Measurements from ENCODE around the gene TRAF3IP3.

Gene TRAF3IP3

DNA sequence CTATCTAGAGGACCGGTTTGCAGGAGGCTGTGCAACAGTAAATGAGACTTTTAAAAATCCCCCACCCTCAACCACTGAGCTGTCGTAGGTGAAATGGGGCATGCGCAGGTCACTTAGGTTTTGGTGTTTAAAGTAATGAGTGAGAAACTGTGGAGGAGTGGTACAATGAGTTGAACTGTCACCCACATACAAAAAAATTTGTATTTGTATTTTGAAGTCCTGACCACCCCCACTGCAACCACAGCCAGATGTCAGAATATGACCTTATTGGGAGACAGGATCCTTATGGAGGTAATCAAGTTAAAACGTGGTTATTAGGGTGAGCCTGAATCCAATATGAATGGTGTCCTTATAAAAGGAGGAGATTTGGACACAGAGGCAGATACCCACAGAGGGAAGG, 51.7 kb downstream of the TRAF3IP3 start:
- peak overlapping the region; percentile 12 for H3K27ac ChIP-seq (ENCODE audit: low read length, poor library complexity, severe bottlenecking)
- WGBS = 73% methylated on average over 2 of the region's 4 CpGs
- H3K23ac ChIP-seq (ENCODE audit: low read length in 2 of 2) = no peak overlapping the region
- no peak overlapping the region for H3K9ac ChIP-seq (ENCODE audit: low read length)
- no peaks in the 10 kb centered on the region for H3K36me3 ChIP-seq (ENCODE audit: control insufficient read depth in 1 of 2, insufficient read depth in 2 of 2, low read depth in 1 of 2, low read length in 2 of 2)
- peaks cover 0 to 12% of the 10 kb centered on the region in 2 experiments for H3K27me3 ChIP-seq (ENCODE audit: control insufficient read depth in 1 of 2, insufficient read depth in 1 of 2, low read length in 2 of 2)
- H3K4me2 ChIP-seq (ENCODE audit: low read length, poor library complexity, severe bottlenecking) = no peak overlapping the region
- peak overlapping the region in 1 of 2 experiments; percentile 57 for H2BK12ac ChIP-seq (ENCODE audit: low read length in 2 of 2)
- peaks cover 14% of the 10 kb centered on the region for H3K4me1 ChIP-seq (ENCODE audit: control insufficient read depth, insufficient read depth, low read depth, low read length)
- no peak overlapping the region for H4K8ac ChIP-seq (ENCODE audit: low read length)
- no peak overlapping the region for H2BK5ac ChIP-seq (ENCODE audit: low read depth, low read length, poor library complexity, severe bottlenecking)
- no peaks in the 10 kb centered on the region for H3K9me3 ChIP-seq (ENCODE audit: control insufficient read depth, low read length)
- no peak overlapping the region for H2BK120ac ChIP-seq (ENCODE audit: low read depth, low read length)
- no peak overlapping the region for H3K4me3 ChIP-seq (ENCODE audit: insufficient read depth in 1 of 2, low read depth in 1 of 2, low read length in 2 of 2)
- DNase-seq = no peak
- no peak overlapping the region for H2AFZ ChIP-seq (ENCODE audit: low read depth, low read length)
- H3K4ac ChIP-seq (ENCODE audit: low read depth in 1 of 2, low read length in 2 of 2) = no peak overlapping the region
- no peak overlapping the region for H3K18ac ChIP-seq (ENCODE audit: low read depth in 1 of 2, low read length in 2 of 2)
- H2AK5ac ChIP-seq (ENCODE audit: low read length, severe bottlenecking) = peak overlapping the region; percentile 55
- no peaks in the 10 kb centered on the region for H3K79me1 ChIP-seq (replicated peaks; ENCODE audit: low read length, poor library complexity, severe bottlenecking)
- no peak overlapping the region for H3K14ac ChIP-seq (ENCODE audit: low read length in 2 of 2)
- no peak overlapping the region for H2BK15ac ChIP-seq (ENCODE audit: low read depth, poor library complexity, severe bottlenecking)
- no peak overlapping the region for H4K91ac ChIP-seq (ENCODE audit: low read length)

DNA sequence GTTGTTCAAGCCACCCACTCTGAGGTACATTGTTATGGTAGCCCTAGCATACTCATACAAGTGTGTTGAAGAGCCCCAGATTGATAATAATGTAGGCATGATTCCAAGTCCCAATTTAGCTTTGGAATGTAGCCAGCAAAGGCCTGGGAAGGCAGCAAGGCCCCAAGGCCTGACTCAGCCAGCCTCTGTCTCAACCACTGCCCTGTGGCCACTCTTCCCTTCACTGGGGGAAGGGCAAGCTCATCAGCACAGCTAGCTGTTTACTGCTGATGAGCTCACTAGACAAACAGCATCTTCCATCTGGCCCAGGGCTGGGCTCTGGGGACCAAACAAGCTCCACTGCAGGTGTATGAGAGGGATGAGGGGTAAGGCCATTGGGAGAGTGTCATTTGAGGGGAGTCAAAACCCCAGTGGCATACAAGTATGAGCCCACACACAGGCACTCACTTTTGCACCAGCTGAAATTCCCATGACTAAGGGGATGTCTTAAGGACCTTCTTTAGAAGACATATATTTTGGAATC, 52.3 kb downstream of the TRAF3IP3 start:
- Histone ChIP-seq H2BK120ac (ENCODE audit: low read depth, low read length) (no peak overlapping the region), H3K14ac (ENCODE audit: low read length in 2 of 2) (no peak overlapping the region), H4K91ac (ENCODE audit: low read length) (no peak overlapping the region), H3K4me3 (ENCODE audit: insufficient read depth in 1 of 2, low read depth in 1 of 2, low read length in 2 of 2) (no peak overlapping the region), H2AFZ (ENCODE audit: low read depth, low read length) (no peak overlapping the region), H3K9me3 (ENCODE audit: control insufficient read depth, low read length) (no peaks in the 10 kb centered on the region), H3K4ac (ENCODE audit: low read depth in 1 of 2, low read length in 2 of 2) (no peak overlapping the region), H4K8ac (ENCODE audit: low read length) (no peak overlapping the region), H3K4me1 (ENCODE audit: control insufficient read depth, insufficient read depth, low read depth, low read length) (peaks cover 14% of the 10 kb centered on the region), H2BK5ac (ENCODE audit: low read depth, low read length, poor library complexity, severe bottlenecking) (no peak overlapping the region), H3K27ac (ENCODE audit: low read length, poor library complexity, severe bottlenecking) (no peak overlapping the region), H2BK12ac (ENCODE audit: low read length in 2 of 2) (no peak overlapping the region), H3K79me1 (replicated peaks; ENCODE audit: low read length, poor library complexity, severe bottlenecking) (no peaks in the 10 kb centered on the region), H3K4me2 (ENCODE audit: low read length, poor library complexity, severe bottlenecking) (no peak overlapping the region), H3K36me3 (ENCODE audit: control insufficient read depth in 1 of 2, insufficient read depth in 2 of 2, low read depth in 1 of 2, low read length in 2 of 2) (no peaks in the 10 kb centered on the region), H3K18ac (ENCODE audit: low read depth in 1 of 2, low read length in 2 of 2) (no peak overlapping the region), H3K9ac (ENCODE audit: low read length) (no peak overlapping the region), H2BK15ac (ENCODE audit: low read depth, poor library complexity, severe bottlenecking) (no peak overlapping the region), H3K27me3 (ENCODE audit: control insufficient read depth in 1 of 2, insufficient read depth in 1 of 2, low read length in 2 of 2) (peaks cover 0 to 12% of the 10 kb centered on the region in 2 experiments), H3K23ac (ENCODE audit: low read length in 2 of 2) (no peak overlapping the region), H2AK5ac (ENCODE audit: low read length, severe bottlenecking) (no peak overlapping the region)
- DNase-seq = peak; percentile 97

DNA sequence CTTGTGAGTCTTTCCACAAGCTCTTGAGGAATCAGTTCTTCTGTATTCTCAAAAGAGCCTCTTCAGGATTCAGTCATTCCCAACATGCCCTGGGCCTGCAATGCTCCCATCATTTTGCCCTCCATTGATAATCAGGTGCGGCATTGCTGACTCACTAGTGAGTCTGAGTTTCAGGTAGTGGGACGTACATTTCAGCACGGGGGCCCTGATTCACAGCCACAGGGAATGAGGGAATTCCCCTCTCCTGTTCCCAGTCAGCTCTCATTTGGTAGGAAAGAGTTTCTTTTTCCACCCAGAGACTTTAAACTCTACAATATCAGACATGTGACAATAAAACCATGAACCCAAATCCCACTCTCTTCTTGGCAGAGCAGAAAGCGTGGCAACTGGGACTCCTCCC, 53.8 kb downstream of the TRAF3IP3 start:
- H3K27me3 ChIP-seq (ENCODE audit: control insufficient read depth in 1 of 2, insufficient read depth in 1 of 2, low read length in 2 of 2) = peaks cover 0 to 10% of the 10 kb centered on the region in 2 experiments
- H3K4ac ChIP-seq (ENCODE audit: low read depth in 1 of 2, low read length in 2 of 2) = no peak overlapping the region
- 84% methylated on average over 4 of the region's 4 CpGs for WGBS
- H3K23ac ChIP-seq (ENCODE audit: low read length in 2 of 2) = no peak overlapping the region
- no peak overlapping the region for H2BK5ac ChIP-seq (ENCODE audit: low read depth, low read length, poor library complexity, severe bottlenecking)
- H3K27ac ChIP-seq (ENCODE audit: low read length, poor library complexity, severe bottlenecking) = no peak overlapping the region
- no peaks in the 10 kb centered on the region for H3K9me3 ChIP-seq (ENCODE audit: control insufficient read depth, low read length)
- no peak overlapping the region for H2BK120ac ChIP-seq (ENCODE audit: low read depth, low read length)
- no peak overlapping the region for H3K4me2 ChIP-seq (ENCODE audit: low read length, poor library complexity, severe bottlenecking)
- H3K79me1 ChIP-seq (replicated peaks; ENCODE audit: low read length, poor library complexity, severe bottlenecking) = no peaks in the 10 kb centered on the region
- no peak overlapping the region for H4K91ac ChIP-seq (ENCODE audit: low read length)
- H2BK15ac ChIP-seq (ENCODE audit: low read depth, poor library complexity, severe bottlenecking) = no peak overlapping the region
- no peak overlapping the region for H2AFZ ChIP-seq (ENCODE audit: low read depth, low read length)
- DNase-seq = no peak
- H3K9ac ChIP-seq (ENCODE audit: low read length) = no peak overlapping the region
- no peak overlapping the region for H4K8ac ChIP-seq (ENCODE audit: low read length)
- H3K18ac ChIP-seq (ENCODE audit: low read depth in 1 of 2, low read length in 2 of 2) = no peak overlapping the region
- no peaks in the 10 kb centered on the region for H3K36me3 ChIP-seq (ENCODE audit: control insufficient read depth in 1 of 2, insufficient read depth in 2 of 2, low read depth in 1 of 2, low read length in 2 of 2)
- no peak overlapping the region for H3K4me3 ChIP-seq (ENCODE audit: insufficient read depth in 1 of 2, low read depth in 1 of 2, low read length in 2 of 2)
- no peak overlapping the region for H2AK5ac ChIP-seq (ENCODE audit: low read length, severe bottlenecking)
- H3K4me1 ChIP-seq (ENCODE audit: control insufficient read depth, insufficient read depth, low read depth, low read length) = peaks cover 14% of the 10 kb centered on the region
- peak overlapping the region in 1 of 2 experiments; percentile 24 for H2BK12ac ChIP-seq (ENCODE audit: low read length in 2 of 2)
- no peak overlapping the region for H3K14ac ChIP-seq (ENCODE audit: low read length in 2 of 2)

DNA sequence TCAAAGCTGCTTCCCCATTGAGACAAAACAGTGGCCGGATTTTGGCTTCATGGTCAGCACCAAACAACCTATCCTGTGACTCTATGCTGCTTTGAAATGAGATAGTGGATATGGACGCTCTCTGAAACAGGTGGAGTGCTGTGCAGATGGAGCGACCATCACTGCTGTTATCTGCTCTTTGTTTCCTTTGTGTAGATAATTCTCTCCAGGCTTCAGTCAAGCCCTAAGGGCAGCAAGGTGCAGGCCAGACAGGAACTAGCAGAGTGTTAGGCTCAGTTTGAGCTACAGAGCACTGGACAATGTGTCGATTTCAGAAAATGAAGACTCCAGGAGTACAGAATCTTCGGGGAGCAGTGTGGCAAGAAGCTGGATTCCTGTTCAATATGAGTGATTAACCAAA, 54.9 kb downstream of the TRAF3IP3 start:
- Histone ChIP-seq H3K9me3 (ENCODE audit: control insufficient read depth, low read length) (no peaks in the 10 kb centered on the region), H3K4ac (ENCODE audit: low read depth in 1 of 2, low read length in 2 of 2) (no peak overlapping the region), H4K91ac (ENCODE audit: low read length) (no peak overlapping the region), H2AK5ac (ENCODE audit: low read length, severe bottlenecking) (no peak overlapping the region), H3K14ac (ENCODE audit: low read length in 2 of 2) (no peak overlapping the region), H2AFZ (ENCODE audit: low read depth, low read length) (no peak overlapping the region), H3K4me3 (ENCODE audit: insufficient read depth in 1 of 2, low read depth in 1 of 2, low read length in 2 of 2) (no peak overlapping the region), H3K79me1 (replicated peaks; ENCODE audit: low read length, poor library complexity, severe bottlenecking) (no peaks in the 10 kb centered on the region), H2BK120ac (ENCODE audit: low read depth, low read length) (no peak overlapping the region), H3K36me3 (ENCODE audit: control insufficient read depth in 1 of 2, insufficient read depth in 2 of 2, low read depth in 1 of 2, low read length in 2 of 2) (no peaks in the 10 kb centered on the region), H3K18ac (ENCODE audit: low read depth in 1 of 2, low read length in 2 of 2) (no peak overlapping the region), H3K23ac (ENCODE audit: low read length in 2 of 2) (no peak overlapping the region), H2BK12ac (ENCODE audit: low read length in 2 of 2) (no peak overlapping the region), H3K4me2 (ENCODE audit: low read length, poor library complexity, severe bottlenecking) (no peak overlapping the region), H2BK15ac (ENCODE audit: low read depth, poor library complexity, severe bottlenecking) (no peak overlapping the region), H3K4me1 (ENCODE audit: control insufficient read depth, insufficient read depth, low read depth, low read length) (peaks cover 8% of the 10 kb centered on the region), H3K9ac (ENCODE audit: low read length) (no peak overlapping the region), H2BK5ac (ENCODE audit: low read depth, low read length, poor library complexity, severe bottlenecking) (no peak overlapping the region), H3K27me3 (ENCODE audit: control insufficient read depth in 1 of 2, insufficient read depth in 1 of 2, low read length in 2 of 2) (peaks cover 0 to under 1% of the 10 kb centered on the region in 2 experiments), H4K8ac (ENCODE audit: low read length) (no peak overlapping the region), H3K27ac (ENCODE audit: low read length, poor library complexity, severe bottlenecking) (no peak overlapping the region)
- no peak for DNase-seq
- 87% methylated on average over 3 of the region's 5 CpGs for WGBS

All from mesenchymal stem cell (in vitro differentiated cells and primary cell).